ENCODE results near the gene DIPK1A. TPM values are rescaled to one million over a fixed set of nuclear protein-coding genes. Genes with fewer than 3 reads are reported as not detected.
A peak's percentile ranks its signal among the peaks of the same experiment; 100 is the strongest.
"Not testable (repeated sequence)": the region's sequence is repeated elsewhere in the genome, so short reads cannot be mapped to it uniquely, and the experiment has no call there.

The DIPK1A gene
- total and polyA plus RNA-seq, 10 donors, result 5.4 to 15.7 (median 9.9) TPM

DNA sequence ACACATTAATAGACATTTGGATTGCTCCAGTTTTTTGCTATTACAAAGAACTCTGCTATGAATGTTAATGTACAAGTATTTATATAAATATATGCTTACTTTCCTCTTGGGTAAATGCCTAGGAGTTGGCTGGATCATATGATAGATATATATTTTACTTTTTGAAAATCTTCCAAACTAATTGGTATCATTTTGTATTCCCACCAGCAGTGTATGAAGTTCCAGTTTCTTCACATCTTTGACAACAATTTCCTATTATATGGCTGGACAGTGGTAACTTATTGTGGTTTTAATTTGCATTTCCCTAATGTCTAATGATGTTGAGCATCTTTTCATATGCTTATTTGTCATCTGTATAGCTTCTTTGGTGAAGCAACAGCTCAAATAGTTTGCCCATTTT lies 23.8 kb upstream of the DIPK1A start:
- no peak for DNase-seq
- peaks cover 0 to 11% (median 0%) of the 10 kb centered on the region in 8 donors for H3K9me3 ChIP-seq
- H3K36me3 ChIP-seq, result no peaks in the 10 kb centered on the region
- H3K27me3 ChIP-seq (replicated peaks in 1 of 7), result no peaks in the 10 kb centered on the region
- no peak overlapping the region for H3K4me3 ChIP-seq
- intact Hi-C loops (cut with DNase I; ENCODE audit: low total_unique reads), result no loop called here
- peaks cover 12 to 25% (median 15%) of the 10 kb centered on the region in 6 donors for H3K4me1 ChIP-seq
- TF ChIP-seq POLR2AphosphoS5 (IDR thresholded peaks at IDR 0.05) (no peak), POLR2A (IDR thresholded peaks at IDR 0.05) (no peak)
- TF ChIP-seq, protein P1, sequence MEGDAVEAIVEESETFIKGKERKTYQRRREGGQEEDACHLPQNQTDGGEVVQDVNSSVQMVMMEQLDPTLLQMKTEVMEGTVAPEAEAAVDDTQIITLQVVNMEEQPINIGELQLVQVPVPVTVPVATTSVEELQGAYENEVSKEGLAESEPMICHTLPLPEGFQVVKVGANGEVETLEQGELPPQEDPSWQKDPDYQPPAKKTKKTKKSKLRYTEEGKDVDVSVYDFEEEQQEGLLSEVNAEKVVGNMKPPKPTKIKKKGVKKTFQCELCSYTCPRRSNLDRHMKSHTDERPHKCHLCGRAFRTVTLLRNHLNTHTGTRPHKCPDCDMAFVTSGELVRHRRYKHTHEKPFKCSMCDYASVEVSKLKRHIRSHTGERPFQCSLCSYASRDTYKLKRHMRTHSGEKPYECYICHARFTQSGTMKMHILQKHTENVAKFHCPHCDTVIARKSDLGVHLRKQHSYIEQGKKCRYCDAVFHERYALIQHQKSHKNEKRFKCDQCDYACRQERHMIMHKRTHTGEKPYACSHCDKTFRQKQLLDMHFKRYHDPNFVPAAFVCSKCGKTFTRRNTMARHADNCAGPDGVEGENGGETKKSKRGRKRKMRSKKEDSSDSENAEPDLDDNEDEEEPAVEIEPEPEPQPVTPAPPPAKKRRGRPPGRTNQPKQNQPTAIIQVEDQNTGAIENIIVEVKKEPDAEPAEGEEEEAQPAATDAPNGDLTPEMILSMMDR (IDR thresholded peaks at IDR 0.05 in 8 of 11, conservative IDR thresholded peaks at IDR 0.05 in 3 of 11), result no peak
- no peak overlapping the region for H3K27ac ChIP-seq

DNA sequence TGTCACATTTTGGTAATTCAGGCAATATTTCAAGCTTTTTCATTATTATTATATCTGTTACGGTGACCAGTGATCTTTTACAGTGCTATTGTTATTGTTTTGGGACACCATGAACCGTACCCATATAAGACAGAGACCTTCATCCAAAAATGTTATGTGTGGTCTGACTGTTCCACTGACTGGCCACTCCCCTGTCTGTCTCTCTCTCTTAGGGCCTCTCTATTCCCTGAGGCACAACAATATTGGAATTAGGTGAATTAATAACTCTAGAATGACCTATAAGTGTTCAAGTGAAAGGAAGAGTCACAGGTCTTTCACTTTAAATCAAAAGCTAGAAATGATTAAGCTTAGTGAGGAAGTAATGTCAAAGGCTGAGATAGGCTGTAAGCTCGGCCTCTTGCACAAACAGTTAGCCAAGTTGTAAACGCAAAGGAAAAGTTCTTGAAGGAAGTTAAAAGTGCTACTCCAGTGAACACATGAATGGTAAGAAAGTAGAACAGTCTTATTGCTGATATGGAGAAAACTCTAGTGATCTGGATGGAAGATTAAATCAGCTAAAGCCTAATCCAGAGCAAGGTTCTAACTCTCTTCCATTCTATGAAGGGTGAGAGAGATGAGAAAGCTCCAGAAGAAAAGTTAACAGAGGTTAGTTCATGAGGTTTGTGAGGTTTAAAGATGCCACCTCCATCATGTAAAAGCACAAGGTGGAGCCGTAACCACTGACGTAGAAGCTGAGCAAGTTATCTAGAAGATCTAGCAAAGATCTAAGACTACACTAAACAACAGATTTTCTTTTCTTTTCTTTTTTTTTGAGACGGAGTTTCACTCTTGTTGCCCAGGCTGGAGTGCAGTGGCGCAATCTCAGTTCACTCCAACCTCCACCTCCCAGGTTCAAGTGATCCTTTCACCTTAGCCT lies 19.7 kb upstream of the DIPK1A start:
- Histone ChIP-seq H3K4me1 (peaks cover 15 to 52% (median 32%) of the 10 kb centered on the region in 6 donors), H3K4me3 (no peak overlapping the region), H3K9me3 (peaks cover 0 to 11% (median 0%) of the 10 kb centered on the region in 8 donors), H3K27ac (peak overlapping the region; percentile 68 to 90 (median 74)), H3K27me3 (replicated peaks in 1 of 7) (no peaks in the 10 kb centered on the region), H3K36me3 (no peaks in the 10 kb centered on the region)
- WGBS, 5 donors, result 53 to 63% (median 61%) methylated on average over 8 of the region's 8 CpGs
- TF ChIP-seq, protein P1 (IDR thresholded peaks at IDR 0.05 in 8 of 11, conservative IDR thresholded peaks at IDR 0.05 in 3 of 11), result no peak
- TF ChIP-seq POLR2AphosphoS5 (IDR thresholded peaks at IDR 0.05), result no peak
- TF ChIP-seq POLR2A (IDR thresholded peaks at IDR 0.05), result no peak
- DNase-seq, result no peak
- intact Hi-C loops (cut with DNase I; ENCODE audit: low total_unique reads), result no loop called here

DNA sequence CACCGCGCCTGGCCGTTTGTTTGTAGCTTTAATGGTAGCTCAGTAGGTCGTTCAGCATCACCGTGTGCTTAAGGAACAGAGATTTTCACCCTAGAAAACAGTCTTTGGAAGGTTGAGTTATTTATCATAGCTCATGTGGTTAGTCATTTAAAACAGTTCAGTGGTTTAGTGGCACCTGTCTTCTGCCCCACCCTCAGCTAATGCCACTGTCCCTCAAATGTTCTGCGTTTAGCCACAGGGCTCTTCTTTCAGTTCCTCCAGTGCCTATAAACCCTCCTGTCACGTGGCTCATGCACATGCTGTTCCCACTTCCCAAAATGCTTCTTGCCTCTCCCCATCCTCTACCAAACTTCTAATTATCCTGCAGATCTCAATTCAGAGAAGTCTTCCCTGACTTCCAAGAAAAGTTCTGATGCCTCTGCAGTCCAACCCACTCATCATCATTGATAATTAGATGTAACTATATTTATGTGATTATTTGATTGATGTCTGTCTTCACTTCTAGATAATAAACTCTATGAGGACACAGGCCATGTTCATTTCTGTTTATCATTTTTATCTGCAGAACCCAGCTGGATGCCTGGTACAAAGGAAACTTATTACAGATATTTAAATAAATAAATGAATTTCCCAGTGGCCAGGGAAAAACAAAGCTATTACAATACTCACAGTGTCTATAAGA lies 14.4 kb upstream of the DIPK1A start:
- intact Hi-C loops (cut with DNase I; ENCODE audit: low total_unique reads), result no loop called here
- DNase-seq, result no peak
- peaks cover 25 to 92% (median 62%) of the 10 kb centered on the region in 6 donors for H3K4me1 ChIP-seq
- no peaks in the 10 kb centered on the region for H3K36me3 ChIP-seq
- H3K9me3 ChIP-seq, result no peaks in the 10 kb centered on the region
- 50 to 73% (median 61%) methylated on average over 7 of the region's 7 CpGs for WGBS, 5 donors
- no peak overlapping the region for H3K4me3 ChIP-seq
- H3K27ac ChIP-seq, result peak overlapping the region; percentile 49 to 90 (median 75)
- no peaks in the 10 kb centered on the region for H3K27me3 ChIP-seq (replicated peaks in 1 of 7)
- TF ChIP-seq, protein P1 (IDR thresholded peaks at IDR 0.05 in 8 of 11, conservative IDR thresholded peaks at IDR 0.05 in 3 of 11), result no peak
- peak in 2 of 3 donors; percentile 20 to 64 for TF ChIP-seq POLR2AphosphoS5 (IDR thresholded peaks at IDR 0.05)
- no peak for TF ChIP-seq POLR2A (IDR thresholded peaks at IDR 0.05)

GRCh38 chr1:92974112-92974511 lies 12.8 kb upstream of the DIPK1A start:
- WGBS, 5 donors, result 67 to 93% (median 85%) methylated on average over 5 of the region's 5 CpGs
- H3K36me3 ChIP-seq; intact Hi-C loops (cut with DNase I; ENCODE audit: low total_unique reads); DNase-seq; H3K27me3 ChIP-seq (replicated peaks in 1 of 7); H3K4me3 ChIP-seq; H3K9me3 ChIP-seq: not testable (repeated sequence)
- H3K27ac ChIP-seq, result peak overlapping the region in 7 of 8 donors; percentile 58 to 90 (median 80)
- H3K4me1 ChIP-seq, result peaks cover 22 to 82% (median 54%) of the 10 kb centered on the region in 6 donors

Data from spleen (tissue), 11 donors.